Measurements from ENCODE around the gene SLC34A1.

GRCh38 chr5:177427211-177427822 lies 43.1 kb downstream of the SLC34A1 start:
- TF ChIP-seq POLR2A (IDR thresholded peaks at IDR 0.05) (no peak), CTCF (IDR thresholded peaks at IDR 0.05) (no peak), POLR2AphosphoS5 (IDR thresholded peaks at IDR 0.05) (no peak)

Measured in upper lobe of left lung (tissue), 4 donors.